Peyer's patch (tissue), 4 donors: ENCODE data around the gene DCLK2. TPM values are rescaled to one million over a fixed set of nuclear protein-coding genes. Genes with fewer than 3 reads are reported as not detected.

ENCODE experiments used
- DNase-seq, 3 donors: peaks; one replicate each; pipeline ENCODE4 v3.0.0-alpha.2; 2017 to 2019
- H3K27ac ChIP-seq, 4 donors: fragments of 200-600 bp; sonication (generic); one replicate each; pipeline ENCODE4 v1.5.1; 2016 to 2019
- H3K27me3 ChIP-seq, 2 donors: fragments of 200-600 bp; sonication (generic); one replicate each; pipeline ENCODE4 v1.5.1; 2019
- H3K36me3 ChIP-seq, 3 donors: fragments of 200-600 bp; sonication (generic); one replicate each; pipeline ENCODE4 v1.5.1; 2016 to 2019
- H3K4me1 ChIP-seq, 4 donors: fragments of 200-600 bp; sonication (generic); one replicate each; pipeline ENCODE4 v1.5.1; 2016 to 2019
- H3K4me3 ChIP-seq, 4 donors: fragments of 200-600 bp; sonication (generic); 1 replicate in 3 of 4; 2 replicates in 1 of 4; pipeline ENCODE4 v1.5.1; 2016 to 2019; ENCODE audit warnings: mild to moderate bottlenecking in 1 of 4
- H3K9me3 ChIP-seq, 4 donors: fragments of 200-600 bp; sonication (generic); one replicate each; pipeline ENCODE4 v1.5.1; 2016 to 2019; ENCODE audit warnings: mild to moderate bottlenecking in 1 of 4
- CTCF ChIP-seq, 6 experiments: fragments of 450-650 bp in 4 of 6; fragments of 200-600 bp in 2 of 6; sonication (generic) in 1 of 6; IDR thresholded peaks; one replicate each; pipeline ENCODE4 v1.5.1; 2017 to 2019; ENCODE audit warnings: antibody characterized with exemption in 6 of 6, mild to moderate bottlenecking in 3 of 6, moderate library complexity in 1 of 6
- POLR2A ChIP-seq, 2 donors: fragments of 450-650 bp; IDR thresholded peaks; one replicate each; pipeline ENCODE4 v1.5.1; 2017; ENCODE audit warnings: antibody characterized with exemption in 2 of 2, mild to moderate bottlenecking in 2 of 2, moderate library complexity in 2 of 2
- total RNA-seq, 4 donors: library from RNA; depleted of rRNA; stranded (reverse); fragments of >200 nt; gene quantifications; one replicate each; pipeline ENCODE4 v1.1.0, GENCODE V29; 2016

DCLK2 gene
- total RNA-seq, 4 donors from 2014 or later = 2.1 to 12.4 (median 3.1) TPM

GRCh38 chr4:150255610-150256224 lies 177.5 kb downstream of the DCLK2 start:
- TF ChIP-seq POLR2A (IDR thresholded peaks at IDR 0.05) = no peak
- no peak for TF ChIP-seq CTCF (IDR thresholded peaks at IDR 0.05)
- no peak overlapping the region for H3K4me3 ChIP-seq
- no peak for DNase-seq
- no peaks in the 10 kb centered on the region for H3K9me3 ChIP-seq
- peak overlapping the region in 3 of 4 donors; percentile 49 to 73 (median 68) for H3K27ac ChIP-seq
- H3K27me3 ChIP-seq = no peaks in the 10 kb centered on the region
- H3K36me3 ChIP-seq = no peaks in the 10 kb centered on the region
- peaks cover 0 to 30% (median 0%) of the 10 kb centered on the region in 4 donors for H3K4me1 ChIP-seq

- H3K27ac ChIP-seq = peak overlapping the region in 3 of 4 donors; percentile 49 to 73 (median 68)
- DNase-seq = no peak
- H3K36me3 ChIP-seq = no peaks in the 10 kb centered on the region
- TF ChIP-seq POLR2A (IDR thresholded peaks at IDR 0.05) (no peak), CTCF (IDR thresholded peaks at IDR 0.05) (no peak)
- no peak overlapping the region for H3K4me3 ChIP-seq
- peaks cover 0 to 30% (median 0%) of the 10 kb centered on the region in 4 donors for H3K4me1 ChIP-seq
- H3K27me3 ChIP-seq = no peaks in the 10 kb centered on the region
- H3K9me3 ChIP-seq = no peaks in the 10 kb centered on the region
Measured at GRCh38 chr4:150256225-150256620, 178.0 kb downstream of the DCLK2 start.

GRCh38 chr4:150256841-150257730 lies 178.8 kb downstream of the DCLK2 start:
- no peak for TF ChIP-seq POLR2A (IDR thresholded peaks at IDR 0.05)
- peak in 3 of 6 experiments; percentile 4 to 28 (median 18) for TF ChIP-seq CTCF (IDR thresholded peaks at IDR 0.05)
- H3K4me3 ChIP-seq = no peak overlapping the region
- H3K27me3 ChIP-seq = no peaks in the 10 kb centered on the region
- no peaks in the 10 kb centered on the region for H3K36me3 ChIP-seq
- DNase-seq = peak in 2 of 3 donors; percentile 71 to 74
- peak overlapping the region; percentile 3 to 73 (median 58) for H3K27ac ChIP-seq
- H3K9me3 ChIP-seq = no peaks in the 10 kb centered on the region
- peaks cover 0 to 30% (median 0%) of the 10 kb centered on the region in 4 donors for H3K4me1 ChIP-seq

GRCh38 chr4:150258569-150258968 lies 180.3 kb downstream of the DCLK2 start:
- Histone ChIP-seq H3K36me3 (no peaks in the 10 kb centered on the region), H3K9me3 (no peaks in the 10 kb centered on the region), H3K4me3 (no peak overlapping the region), H3K27ac (peak overlapping the region in 1 of 4 donors; percentile 9), H3K27me3 (no peaks in the 10 kb centered on the region), H3K4me1 (peaks cover 0 to 27% (median 0%) of the 10 kb centered on the region in 4 donors)
- TF ChIP-seq CTCF (IDR thresholded peaks at IDR 0.05) (no peak), POLR2A (IDR thresholded peaks at IDR 0.05) (no peak)
- DNase-seq = no peak

- Histone ChIP-seq H3K4me1 (peaks cover 0 to 25% (median 0%) of the 10 kb centered on the region in 4 donors), H3K36me3 (peaks cover 0 to 9% (median 0%) of the 10 kb centered on the region in 3 donors), H3K9me3 (no peaks in the 10 kb centered on the region), H3K4me3 (no peak overlapping the region), H3K27ac (no peak overlapping the region), H3K27me3 (no peaks in the 10 kb centered on the region)
- no peak for DNase-seq
- no peak for TF ChIP-seq POLR2A (IDR thresholded peaks at IDR 0.05)
- TF ChIP-seq CTCF (IDR thresholded peaks at IDR 0.05) = no peak
Measured at GRCh38 chr4:150259861-150260567, 181.8 kb downstream of the DCLK2 start.
